ENCODE data around the gene CHAD. TPM values are rescaled to one million over a fixed set of nuclear protein-coding genes. Genes with fewer than 3 reads are reported as not detected.

The CHAD gene
- total and polyA plus RNA-seq, 2 of the 4 experiments (the other 2 are of a cell fraction) = 0.03 TPM; not detected in 1

DNA sequence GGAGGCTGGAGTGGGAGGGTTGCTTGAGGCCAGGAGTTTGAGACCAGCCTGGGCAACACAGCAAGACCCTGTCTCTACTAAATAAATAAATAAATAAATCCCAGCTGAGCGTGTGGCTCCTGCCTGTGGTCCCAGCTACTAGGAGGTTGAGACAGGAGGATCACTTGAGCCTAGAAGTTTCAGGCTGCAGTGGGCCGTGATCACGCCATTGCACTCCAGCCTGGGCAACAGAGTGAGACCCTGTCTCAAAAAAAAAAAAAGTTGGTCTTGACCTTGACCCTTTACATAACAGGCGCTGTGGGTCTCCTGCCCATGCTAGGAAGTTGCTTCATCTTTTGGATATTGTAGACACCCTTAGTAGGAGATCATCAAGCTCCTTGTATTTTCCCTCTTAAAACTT is 31.3 kb downstream of the CHAD start:
- no peak overlapping the region for H4K5ac ChIP-seq (ENCODE audit: low read depth, low read length)
- peaks cover 10% of the 10 kb centered on the region for H3K9me1 ChIP-seq (ENCODE audit: insufficient read depth, low read length)
- no peak overlapping the region for H3K4me3 ChIP-seq (ENCODE audit: insufficient read depth, low read depth, low read length)
- no peaks in the 10 kb centered on the region for H3K27me3 ChIP-seq (ENCODE audit: control insufficient read depth, insufficient read depth, low read length)
- H2AK5ac ChIP-seq (ENCODE audit: low read depth, low read length) = no peak overlapping the region
- no peak overlapping the region for H3K9ac ChIP-seq (ENCODE audit: low read depth, low read length)
- no peak overlapping the region for H2BK120ac ChIP-seq (ENCODE audit: low read depth, low read length)
- peaks cover 4 to 19% of the 10 kb centered on the region in 2 experiments; a peak in 2 of 4 replicates for H3K79me1 ChIP-seq (ENCODE audit: low read depth in 1 of 2, low read length in 2 of 2)
- H2BK20ac ChIP-seq (ENCODE audit: low read depth, low read length) = no peak overlapping the region
- no peaks in the 10 kb centered on the region; the same call in 1 of the 2 replicates for H3K36me3 ChIP-seq (ENCODE audit: control insufficient read depth, insufficient read depth, low read length)
- WGBS, 2 experiments (ENCODE audit: extremely low coverage in 2 of 2, insufficient read length in 1 of 2) = 100% methylated on average over 2 of the region's 4 CpGs; no CpG with 5 or more reads in 1 of the 2 experiments
- in situ Hi-C loops (cut with MboI; ENCODE audit: low sequenced_read_pairs) = no loop called here
- no TSS peak for BruUV-seq (replicated peaks)
- dilution Hi-C loops (cut with HindIII; ENCODE audit: low sequenced_read_pairs, unreplicated experiment) = no loop called here
- no peak overlapping the region for H3K4me2 ChIP-seq (ENCODE audit: low read depth, low read length)
- DNase-seq = no peak
- H4K20me1 ChIP-seq (ENCODE audit: insufficient read depth, low read length) = no peaks in the 10 kb centered on the region
- H2BK15ac ChIP-seq (ENCODE audit: low read depth, low read length) = no peak overlapping the region
- no peak overlapping the region for H4K91ac ChIP-seq (ENCODE audit: insufficient read depth, low read depth, low read length)
- H3K9me3 ChIP-seq (ENCODE audit: control insufficient read depth, insufficient read depth, low read length) = no peaks in the 10 kb centered on the region
- H3K23ac ChIP-seq (ENCODE audit: low read depth, low read length) = no peak overlapping the region
- ChIA-PET CTCF (interaction anchor here (1.7 kb wide), 1 partner anchor 39 kb away, joined by 3 read pairs; no protein-coding TSS in a partner anchor), POLR2A (ENCODE audit: unreplicated experiment) (interaction anchor here (1.9 kb wide), 1 partner anchor 11 kb away, joined by 7 read pairs; the partner anchor contains the start of gene ACSF2)
- intact Hi-C loops (cut with micrococcal nuclease) = no loop called here
- no peaks in the 10 kb centered on the region for H3K4me1 ChIP-seq (ENCODE audit: control insufficient read depth, insufficient read depth, low read length)
- H3K27ac ChIP-seq (ENCODE audit: insufficient read depth, low read length) = no peak overlapping the region
- TF ChIP-seq, protein P1, sequence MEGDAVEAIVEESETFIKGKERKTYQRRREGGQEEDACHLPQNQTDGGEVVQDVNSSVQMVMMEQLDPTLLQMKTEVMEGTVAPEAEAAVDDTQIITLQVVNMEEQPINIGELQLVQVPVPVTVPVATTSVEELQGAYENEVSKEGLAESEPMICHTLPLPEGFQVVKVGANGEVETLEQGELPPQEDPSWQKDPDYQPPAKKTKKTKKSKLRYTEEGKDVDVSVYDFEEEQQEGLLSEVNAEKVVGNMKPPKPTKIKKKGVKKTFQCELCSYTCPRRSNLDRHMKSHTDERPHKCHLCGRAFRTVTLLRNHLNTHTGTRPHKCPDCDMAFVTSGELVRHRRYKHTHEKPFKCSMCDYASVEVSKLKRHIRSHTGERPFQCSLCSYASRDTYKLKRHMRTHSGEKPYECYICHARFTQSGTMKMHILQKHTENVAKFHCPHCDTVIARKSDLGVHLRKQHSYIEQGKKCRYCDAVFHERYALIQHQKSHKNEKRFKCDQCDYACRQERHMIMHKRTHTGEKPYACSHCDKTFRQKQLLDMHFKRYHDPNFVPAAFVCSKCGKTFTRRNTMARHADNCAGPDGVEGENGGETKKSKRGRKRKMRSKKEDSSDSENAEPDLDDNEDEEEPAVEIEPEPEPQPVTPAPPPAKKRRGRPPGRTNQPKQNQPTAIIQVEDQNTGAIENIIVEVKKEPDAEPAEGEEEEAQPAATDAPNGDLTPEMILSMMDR (conservative IDR thresholded peaks at IDR 0.05; ENCODE audit: low read depth, low read length) = no peak
- TF ChIP-seq MAZ (IDR thresholded peaks at IDR 0.05; ENCODE audit: borderline replicate concordance, low read depth, low read length) (no peak), NFE2L2 (IDR thresholded peaks at IDR 0.05; ENCODE audit: low read depth, low read length) (no peak), MAFK (IDR thresholded peaks at IDR 0.05; ENCODE audit: low read depth, low read length) (no peak), SMC3 (IDR thresholded peaks at IDR 0.05; ENCODE audit: low read depth, low read length) (no peak), FOS (IDR thresholded peaks at IDR 0.05; ENCODE audit: low read depth, low read length) (no peak), BHLHE40 (IDR thresholded peaks at IDR 0.05; ENCODE audit: low read depth, low read length) (no peak), POLR2A (IDR thresholded peaks at IDR 0.05; ENCODE audit: low read depth, low read length) (no peak), RAD21 (IDR thresholded peaks at IDR 0.05; ENCODE audit: low read length) (no peak), CHD1 (IDR thresholded peaks at IDR 0.05; ENCODE audit: low read depth, low read length) (no peak), RFX5 (IDR thresholded peaks at IDR 0.05; ENCODE audit: low read depth, low read length) (no peak), MXI1 (IDR thresholded peaks at IDR 0.05; ENCODE audit: borderline replicate concordance, low read depth, low read length) (no peak), RCOR1 (IDR thresholded peaks at IDR 0.05; ENCODE audit: insufficient replicate concordance, low read length) (no peak), CEBPB (IDR thresholded peaks at IDR 0.05; ENCODE audit: low read depth, low read length) (no peak)
- TF ChIP-seq, protein P2, sequence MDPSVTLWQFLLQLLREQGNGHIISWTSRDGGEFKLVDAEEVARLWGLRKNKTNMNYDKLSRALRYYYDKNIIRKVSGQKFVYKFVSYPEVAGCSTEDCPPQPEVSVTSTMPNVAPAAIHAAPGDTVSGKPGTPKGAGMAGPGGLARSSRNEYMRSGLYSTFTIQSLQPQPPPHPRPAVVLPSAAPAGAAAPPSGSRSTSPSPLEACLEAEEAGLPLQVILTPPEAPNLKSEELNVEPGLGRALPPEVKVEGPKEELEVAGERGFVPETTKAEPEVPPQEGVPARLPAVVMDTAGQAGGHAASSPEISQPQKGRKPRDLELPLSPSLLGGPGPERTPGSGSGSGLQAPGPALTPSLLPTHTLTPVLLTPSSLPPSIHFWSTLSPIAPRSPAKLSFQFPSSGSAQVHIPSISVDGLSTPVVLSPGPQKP (IDR thresholded peaks at IDR 0.05; ENCODE audit: borderline replicate concordance, low read depth, low read length) = no peak
- TF ChIP-seq, protein P3, sequence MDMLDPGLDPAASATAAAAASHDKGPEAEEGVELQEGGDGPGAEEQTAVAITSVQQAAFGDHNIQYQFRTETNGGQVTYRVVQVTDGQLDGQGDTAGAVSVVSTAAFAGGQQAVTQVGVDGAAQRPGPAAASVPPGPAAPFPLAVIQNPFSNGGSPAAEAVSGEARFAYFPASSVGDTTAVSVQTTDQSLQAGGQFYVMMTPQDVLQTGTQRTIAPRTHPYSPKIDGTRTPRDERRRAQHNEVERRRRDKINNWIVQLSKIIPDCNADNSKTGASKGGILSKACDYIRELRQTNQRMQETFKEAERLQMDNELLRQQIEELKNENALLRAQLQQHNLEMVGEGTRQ (IDR thresholded peaks at IDR 0.05; ENCODE audit: low read depth, low read length) = no peak
- H4K8ac ChIP-seq (ENCODE audit: low read depth in 2 of 2, low read length in 2 of 2) = no peak overlapping the region
- no peak overlapping the region for H2BK5ac ChIP-seq (ENCODE audit: low read depth, low read length, poor library complexity, severe bottlenecking)
- H2AK9ac ChIP-seq (replicated peaks; ENCODE audit: low read depth, low read length, poor library complexity) = no peak overlapping the region
- no peak overlapping the region for H3K18ac ChIP-seq (ENCODE audit: low read depth, low read length)
- H3K56ac ChIP-seq (ENCODE audit: extremely low read depth, insufficient read depth, low read length) = no peak overlapping the region
- no peak overlapping the region for H2AFZ ChIP-seq (replicated peaks; ENCODE audit: low read length, poor library complexity)
- no peak overlapping the region for H3K14ac ChIP-seq (replicated peaks; ENCODE audit: low read depth, low read length)
- ATAC-seq (ENCODE audit: low read depth) = no peak
- H3K4ac ChIP-seq (ENCODE audit: low read depth, low read length) = no peak overlapping the region
